ENCODE results near the gene STON1.
"Not testable (repeated sequence)": the region's sequence is repeated elsewhere in the genome, so short reads cannot be mapped to it uniquely, and the experiment has no call there.

STON1 gene

DNA sequence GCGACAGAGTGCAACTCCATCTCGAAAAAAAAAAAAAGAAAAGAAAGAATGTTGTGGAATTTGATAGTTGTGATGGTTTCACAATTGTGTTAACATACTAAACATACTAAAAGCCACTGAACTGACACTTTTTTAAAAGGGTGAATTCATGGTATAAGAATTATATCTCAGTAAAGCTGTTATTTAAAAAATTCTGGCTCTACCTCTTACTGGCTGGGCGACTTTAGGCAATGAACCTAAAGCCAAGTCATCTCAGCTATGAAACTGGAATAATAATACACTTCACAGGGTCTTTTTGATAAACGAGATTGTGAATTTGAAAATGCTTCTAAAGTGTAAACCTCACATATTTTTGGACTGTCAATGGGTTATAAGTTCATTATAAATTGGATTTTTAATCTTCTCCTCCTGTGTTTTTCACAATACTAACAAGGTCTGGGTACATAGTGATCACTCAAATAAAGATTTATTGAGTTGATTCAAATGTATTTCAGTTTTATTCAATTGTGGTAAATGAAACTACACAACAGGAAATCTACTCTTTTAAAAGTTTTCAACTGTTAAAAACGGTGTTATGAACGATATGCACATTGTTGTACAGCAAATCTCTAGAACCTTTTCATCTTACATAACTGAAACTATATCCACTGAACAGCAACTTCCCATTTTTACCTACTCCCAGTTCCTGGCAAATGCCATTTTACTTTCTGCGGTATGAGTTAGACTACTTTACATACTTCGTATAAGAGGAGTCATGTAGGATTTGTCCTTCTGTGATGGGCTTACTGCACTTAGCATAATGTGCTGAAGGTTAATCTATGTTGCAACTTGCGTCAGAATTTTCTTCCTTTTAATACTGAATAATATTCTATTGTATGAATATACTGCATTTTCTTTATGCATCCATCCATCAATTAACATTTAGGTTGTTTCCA is 44.7 kb downstream of the STON1 start:
- DNase-seq (ENCODE audit: low read depth) = no peak

DNA sequence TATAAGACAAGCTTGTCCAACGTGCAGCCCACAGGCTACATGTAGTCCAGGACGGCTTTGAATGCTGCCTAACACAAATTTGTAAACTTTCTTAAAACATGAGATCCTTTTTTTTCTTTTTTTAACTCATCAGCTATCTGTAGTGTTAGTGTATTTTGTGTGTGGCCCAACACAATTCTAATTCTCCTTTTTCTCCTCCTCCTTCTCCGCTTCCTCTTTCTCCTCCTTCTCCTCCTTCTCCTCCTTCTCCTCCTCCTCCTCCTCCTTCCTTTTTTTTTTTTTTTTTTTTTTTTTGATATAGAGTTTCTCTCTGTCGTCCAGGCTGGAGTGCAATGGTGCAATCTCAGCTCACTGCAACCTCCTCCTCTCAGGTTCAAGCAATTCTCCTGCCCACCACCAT is 48.4 kb downstream of the STON1 start:
- no peak for DNase-seq (ENCODE audit: low read depth)

- DNase-seq (ENCODE audit: low read depth) = no peak
These were observed 54.0 kb downstream of the STON1 start for GRCh38 chr2:48583961-48584360.

GRCh38 chr2:48584551-48584950 is 54.6 kb downstream of the STON1 start:
- DNase-seq (ENCODE audit: low read depth) = no peak

DNA sequence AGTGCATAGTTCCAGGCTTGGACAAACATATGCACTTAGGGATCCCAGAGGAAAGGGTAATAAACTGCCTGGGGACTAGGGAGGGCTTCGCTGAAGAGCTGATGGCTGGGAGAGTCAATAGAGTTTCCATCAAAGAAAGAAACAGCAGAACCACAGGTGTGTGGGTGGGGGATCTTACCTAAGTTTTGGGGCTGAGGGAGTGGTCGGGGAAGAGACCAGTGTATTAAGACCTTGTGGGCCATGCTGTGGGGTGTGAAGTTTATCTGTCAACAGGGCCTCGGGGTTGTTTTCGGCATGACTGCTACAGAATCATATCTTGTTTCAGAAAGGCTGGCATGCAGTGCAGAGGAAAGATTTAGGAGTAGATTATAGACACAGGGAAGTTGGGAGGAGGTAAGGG is 56.5 kb downstream of the STON1 start:
- no peak for DNase-seq (ENCODE audit: low read depth)

DNA sequence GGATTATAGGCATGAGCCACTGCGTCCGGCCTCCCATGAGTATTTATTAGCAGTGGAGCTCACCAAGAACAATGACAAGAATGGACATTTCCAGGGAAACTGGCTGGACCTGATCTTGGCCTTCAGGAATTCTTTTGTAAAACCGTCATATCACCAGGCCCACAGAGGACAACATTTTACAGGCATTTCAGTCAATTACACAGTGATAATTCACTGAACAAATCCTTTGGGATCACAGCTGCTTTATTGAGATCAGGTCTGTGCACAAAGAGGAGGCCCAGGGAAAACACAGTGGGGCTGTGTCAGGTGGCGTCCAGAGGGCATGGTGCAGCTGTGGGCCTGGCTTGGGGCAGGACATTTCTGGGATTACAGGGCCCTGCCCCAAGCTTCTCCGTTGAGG is 57.6 kb downstream of the STON1 start:
- DNase-seq (ENCODE audit: low read depth) = no peak

GRCh38 chr2:48587961-48588360 is 58.0 kb downstream of the STON1 start:
- DNase-seq (ENCODE audit: low read depth) = no peak

DNA sequence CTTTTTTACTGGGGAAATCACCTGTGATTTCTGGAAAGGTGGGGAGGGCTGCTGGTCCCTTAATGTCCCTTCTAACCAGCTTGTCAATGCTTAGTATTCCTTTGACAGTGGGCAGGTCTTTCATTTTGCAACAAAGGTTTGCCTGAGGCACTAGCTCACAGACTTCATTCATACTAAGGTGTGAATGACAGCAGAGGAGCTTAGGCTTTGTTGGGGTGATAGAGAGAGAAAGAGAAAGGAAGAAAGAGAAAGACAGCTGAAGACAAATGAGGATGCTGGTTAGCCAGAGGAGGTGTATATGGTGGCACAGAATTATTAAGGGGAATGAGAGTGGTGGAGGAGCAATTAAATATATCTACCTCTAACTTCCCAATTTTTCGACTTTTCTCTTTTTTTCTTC is 58.8 kb downstream of the STON1 start:
- DNase-seq (ENCODE audit: low read depth) = no peak

- DNase-seq (ENCODE audit: low read depth) = no peak
These were observed 59.3 kb downstream of the STON1 start for GRCh38 chr2:48589170-48589767.

DNA sequence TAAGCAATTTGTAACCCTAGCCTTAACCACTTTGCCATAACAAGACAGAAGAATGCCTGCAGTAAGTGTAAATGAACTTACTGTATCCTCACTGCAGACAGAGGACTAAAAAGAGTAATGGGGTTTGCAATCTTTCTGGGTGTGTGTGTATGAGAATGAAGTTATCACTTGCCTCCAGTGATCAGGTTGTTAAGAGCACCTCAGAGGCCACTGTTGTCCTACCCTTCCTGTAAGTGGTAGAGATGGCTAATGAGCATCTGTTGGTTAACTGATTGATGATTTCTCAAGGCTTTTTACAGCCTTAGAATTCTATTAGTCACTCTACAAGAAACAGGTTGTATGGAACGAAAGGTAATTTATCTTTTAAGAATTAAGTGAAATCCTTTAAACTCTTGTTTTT is 60.1 kb downstream of the STON1 start:
- no peak for DNase-seq (ENCODE audit: low read depth)

GRCh38 chr2:48592067-48592466 is 62.1 kb downstream of the STON1 start:
- no peak for DNase-seq (ENCODE audit: low read depth)

- DNase-seq (ENCODE audit: low read depth) = not testable (repeated sequence)
These were observed 66.8 kb downstream of the STON1 start for GRCh38 chr2:48596751-48597150.

- DNase-seq (ENCODE audit: low read depth) = no peak
These were observed 67.5 kb downstream of the STON1 start for GRCh38 chr2:48597492-48597891.

DNA sequence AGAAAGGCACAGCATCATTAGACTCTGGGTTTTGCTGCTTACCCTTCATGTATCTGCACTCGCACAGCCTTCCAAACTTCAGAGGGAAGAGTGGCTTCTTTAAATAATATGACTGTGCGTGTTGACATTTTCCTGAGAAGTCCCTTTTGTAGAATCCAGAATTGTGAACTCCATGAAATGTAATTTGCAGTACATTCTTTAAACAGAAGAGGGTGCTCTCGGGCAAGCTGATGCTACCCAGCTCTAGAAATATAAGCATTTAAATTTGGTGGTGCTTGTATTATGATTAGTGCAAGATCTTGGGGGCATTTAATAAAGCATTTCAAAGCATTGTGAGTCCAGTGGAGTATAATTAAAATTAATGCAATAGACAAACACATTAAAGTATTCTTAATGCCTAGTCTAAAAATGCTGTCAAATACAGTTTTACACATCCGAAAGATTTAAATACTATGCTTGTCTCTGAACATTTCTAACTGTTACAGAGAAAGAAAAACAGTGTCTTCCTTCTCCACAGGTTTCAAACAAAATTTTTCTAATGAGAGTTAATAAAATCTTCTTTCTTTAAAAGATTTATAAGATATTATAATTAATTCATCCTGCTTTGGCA is 70.4 kb downstream of the STON1 start:
- no peak for DNase-seq (ENCODE audit: low read depth)

- no peak for DNase-seq (ENCODE audit: low read depth)
These were observed 71.0 kb downstream of the STON1 start for GRCh38 chr2:48600917-48601316.

DNA sequence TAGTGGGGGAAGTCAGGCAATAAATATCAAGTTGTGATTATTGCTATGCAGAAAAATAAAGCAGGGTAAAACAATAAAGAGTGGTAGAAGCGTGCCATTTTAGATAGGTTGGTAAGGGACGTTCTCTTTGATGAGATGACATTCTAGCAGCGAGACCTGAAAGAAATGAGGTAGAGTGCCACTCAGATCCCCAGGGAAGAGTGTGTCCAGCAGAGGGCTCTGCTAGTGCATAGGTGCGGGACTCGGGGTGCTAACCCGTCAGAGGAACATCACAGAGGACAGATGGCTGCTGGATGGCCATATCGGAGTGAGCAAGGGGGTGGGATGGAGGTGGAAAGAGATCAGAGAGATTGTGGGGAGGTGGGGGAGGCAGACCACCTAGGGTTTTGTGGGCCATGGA is 71.4 kb downstream of the STON1 start:
- DNase-seq (ENCODE audit: low read depth) = no peak

DNA sequence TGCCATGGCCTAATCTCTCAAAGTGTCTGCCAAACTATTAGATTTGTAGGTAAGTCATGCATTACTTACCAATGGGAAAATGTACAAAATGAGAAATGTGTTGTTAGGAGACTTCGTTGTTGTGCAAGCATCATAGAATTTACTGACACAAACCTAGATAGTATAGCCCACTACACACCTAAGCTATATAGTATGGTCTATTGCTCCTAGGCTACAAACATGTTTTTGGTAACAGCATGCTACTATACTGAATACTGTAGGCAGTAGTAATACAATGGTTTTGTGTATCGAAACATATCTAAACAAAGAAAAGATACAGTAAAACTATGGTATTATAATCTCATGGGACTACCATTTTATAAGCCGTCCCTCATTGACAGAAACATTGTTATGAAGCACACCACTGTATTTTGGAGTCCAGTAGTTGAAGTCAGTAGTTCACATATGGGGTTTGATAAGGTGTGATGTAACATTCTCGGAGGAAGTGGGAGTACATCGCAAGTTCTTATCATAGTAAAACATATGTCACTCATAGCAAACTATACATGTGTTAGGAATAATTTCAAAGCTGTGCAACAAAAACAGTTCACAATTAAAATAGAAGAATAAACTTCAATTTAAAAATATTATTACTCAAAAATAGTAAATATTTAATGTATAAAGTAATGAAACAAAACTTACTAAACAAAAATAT is 75.7 kb downstream of the STON1 start:
- DNase-seq (ENCODE audit: low read depth) = no peak

DNA sequence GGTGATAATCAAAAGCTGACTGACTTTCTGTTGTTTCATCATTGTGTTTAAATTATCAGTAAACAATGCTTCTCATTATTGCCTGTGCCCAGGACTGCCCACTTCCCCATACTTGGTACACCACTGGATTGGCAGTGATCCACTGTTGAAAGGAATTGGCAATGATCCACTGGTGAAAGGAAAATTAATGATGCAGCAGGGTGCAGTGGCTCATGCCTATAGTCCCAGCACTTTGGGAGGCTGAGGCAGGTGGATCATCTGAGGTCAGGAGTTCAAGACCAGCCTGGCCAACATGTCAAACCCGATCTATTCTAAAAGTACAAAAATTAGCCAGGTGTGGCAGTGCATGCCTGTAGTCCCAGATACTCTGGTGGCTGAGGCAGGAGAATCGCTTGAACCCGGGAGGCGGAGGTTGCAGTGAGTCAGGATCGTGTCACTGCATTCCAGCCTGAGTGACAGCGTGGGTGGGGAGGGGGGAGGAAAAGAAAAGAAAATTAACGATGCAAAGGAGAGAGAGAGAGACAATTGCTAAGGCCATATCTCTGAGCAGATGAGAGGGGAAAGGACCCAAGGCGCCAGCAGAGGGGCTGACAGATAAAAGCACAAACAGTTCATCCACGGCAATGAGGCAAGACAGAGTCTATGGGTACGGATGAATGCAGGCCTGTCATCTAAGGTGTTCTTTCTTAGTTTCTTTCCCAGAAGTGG is 77.5 kb downstream of the STON1 start:
- no peak for DNase-seq (ENCODE audit: low read depth)

- no peak for DNase-seq (ENCODE audit: low read depth)
These were observed 83.3 kb downstream of the STON1 start for GRCh38 chr2:48613211-48613610.

DNA sequence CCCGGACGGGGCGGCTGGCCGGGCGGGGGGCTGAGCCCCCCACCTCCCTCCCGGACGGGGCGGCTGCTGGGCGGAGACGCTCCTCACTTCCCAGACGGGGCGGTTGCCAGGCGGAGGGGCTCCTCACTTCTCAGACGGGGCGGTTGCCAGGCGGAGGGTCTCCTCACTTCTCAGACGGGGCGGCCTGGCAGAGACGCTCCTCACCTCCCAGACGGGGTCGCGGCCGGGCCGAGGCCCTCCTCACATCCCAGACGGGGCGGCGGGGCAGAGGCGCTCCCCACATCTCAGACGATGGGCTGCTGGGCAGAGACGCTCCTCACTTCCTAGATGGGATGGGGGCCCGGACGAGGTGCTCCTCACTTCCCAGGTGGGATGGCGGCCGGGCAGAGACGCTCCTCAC is 84.6 kb downstream of the STON1 start:
- DNase-seq (ENCODE audit: low read depth) = not testable (repeated sequence)

DNA sequence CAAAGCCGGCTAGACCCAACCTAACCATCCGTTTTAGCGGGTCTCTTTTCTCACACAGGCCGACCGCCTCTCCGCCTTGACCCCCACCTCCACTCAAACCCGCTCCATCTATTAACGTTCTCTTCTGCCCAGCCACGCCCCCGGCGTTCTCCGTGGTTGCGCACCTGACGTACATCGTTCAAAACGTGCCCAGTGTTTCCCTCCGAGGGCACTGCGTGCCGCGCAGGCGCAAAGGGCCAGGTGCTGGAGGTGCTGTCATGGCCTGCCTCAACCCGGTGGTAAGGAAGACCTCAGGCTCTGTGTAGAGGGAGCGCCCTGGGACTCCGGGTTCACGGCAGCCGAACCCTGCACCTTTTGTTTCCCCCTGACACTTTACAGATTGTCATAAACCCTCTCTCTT is 87.7 kb downstream of the STON1 start, which contains the start of gene GTF2A1L:
GTF2A1L (plus strand) TSS at position 239 of the 400 bp plus-strand sequence; CDS start at position 258, 19 bp downstream.
- DNase-seq (ENCODE audit: low read depth) = no peak

DNA sequence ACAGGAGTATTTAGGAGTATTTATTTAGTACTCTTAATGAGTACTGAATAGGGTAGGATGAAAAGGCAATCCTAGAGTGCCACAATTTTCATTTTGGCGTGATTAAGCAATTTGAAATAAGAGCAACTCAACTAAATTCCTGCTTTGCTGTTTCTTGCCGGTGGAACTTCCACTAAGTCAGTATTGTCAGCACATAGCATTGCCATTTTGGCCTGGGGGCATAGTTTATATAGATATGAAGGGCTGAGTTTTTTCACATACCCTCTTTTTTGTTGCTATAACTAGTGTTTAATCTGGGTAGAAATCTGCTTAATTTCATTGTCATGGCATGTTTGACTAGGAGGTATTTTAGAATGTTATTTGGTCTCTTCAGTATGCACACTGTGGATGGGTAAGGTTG is 89.6 kb downstream of the STON1 start:
- DNase-seq (ENCODE audit: low read depth) = no peak
